SU-DHL-6 (cell line): Measurements from ENCODE around the gene PLPPR2.
"Not testable (repeated sequence)": the region's sequence is repeated elsewhere in the genome, so short reads cannot be mapped to it uniquely, and the experiment has no call there.

Source experiments
- H2AFZ ChIP-seq: fragments of 200-600 bp; sonication (generic); 2 replicates; pipeline ENCODE4 v1.6.1; 2014; ENCODE audit warnings: low read depth, mild to moderate bottlenecking, moderate library complexity, mixed read lengths, antibody characterized with exemption, low read length; ENCODE audit not compliant: severe bottlenecking
- H3F3A ChIP-seq: fragments of 200-600 bp; shearing (Covaris generic); 2 replicates; pipeline ENCODE4 v1.6.0; 2016; ENCODE audit warnings: antibody characterized with exemption, mild to moderate bottlenecking; ENCODE audit not compliant: insufficient read depth
- H3K27ac ChIP-seq: fragments of 200-600 bp; sonication (generic); 2 replicates; pipeline ENCODE4 v1.5.1; 2016; ENCODE audit warnings: low read depth, mild to moderate bottlenecking, low read length, moderate library complexity, mixed read lengths
- H3K27me3 ChIP-seq: fragments of 200-600 bp; sonication (generic), shearing (Covaris generic); 2 replicates; pipeline ENCODE4 v1.6.0; 2014; ENCODE audit warnings: mild to moderate bottlenecking, low read length
- H3K36me3 ChIP-seq: fragments of 200-600 bp; sonication (generic); 2 replicates; pipeline ENCODE4 v1.6.1; 2014; ENCODE audit warnings: mild to moderate bottlenecking, low read length, mixed read lengths
- H3K4me2 ChIP-seq: fragments of 300-600, 200-600 bp; shearing (Covaris generic), sonication (generic); 2 replicates; pipeline ENCODE4 v1.6.0; 2014; ENCODE audit warnings: low read length, low read depth, mild to moderate bottlenecking; ENCODE audit not compliant: poor library complexity, severe bottlenecking
- H3K4me3 ChIP-seq: fragments of 200-600 bp; sonication (generic); 2 replicates; pipeline ENCODE4 v1.5.1; 2014; ENCODE audit warnings: antibody characterized with exemption, low read length, mild to moderate bottlenecking, mixed read lengths; ENCODE audit not compliant: insufficient read depth, poor library complexity, severe bottlenecking
- H3K79me2 ChIP-seq: fragments of 200-600 bp; sonication (generic); 2 replicates; pipeline ENCODE4 v1.6.1; 2014; ENCODE audit warnings: mild to moderate bottlenecking, low read length, moderate library complexity; ENCODE audit not compliant: insufficient read depth
- H3K9ac ChIP-seq: fragments of 200-600 bp; sonication (generic); 2 replicates; pipeline ENCODE4 v1.7.0; 2014; ENCODE audit warnings: mild to moderate bottlenecking, low read length
- H3K9me2 ChIP-seq: fragments of 200-600 bp; sonication (generic); replicated peaks from 2 replicates; pipeline ENCODE4 v1.6.1; 2014; ENCODE audit warnings: low read length; ENCODE audit not compliant: insufficient read depth
- H3K9me3 ChIP-seq: fragments of 200-600 bp; sonication (generic); 2 replicates; pipeline ENCODE4 v1.6.1; 2014; ENCODE audit warnings: low read length, mixed read lengths; ENCODE audit not compliant: insufficient read depth
- H4K20me1 ChIP-seq: fragments of 200-600 bp; sonication (generic); 2 replicates; pipeline ENCODE4 v1.6.1; 2014; ENCODE audit warnings: low read depth, mild to moderate bottlenecking, antibody characterized with exemption, low read length, moderate library complexity, mixed read lengths
- CTCF ChIP-seq: fragments of 200-600 bp; sonication (generic); IDR thresholded peaks from one replicate; pipeline ENCODE4 v1.5.1; 2017; ENCODE audit warnings: antibody characterized with exemption, mild to moderate bottlenecking, low read length, moderate library complexity; ENCODE audit not compliant: insufficient read depth, poor library complexity, severe bottlenecking
- EZH2phosphoT487 ChIP-seq: fragments of 200-600 bp; sonication (generic), shearing (Covaris generic); conservative IDR thresholded peaks from 2 replicates; pipeline ENCODE4 v1.6.1; 2018; ENCODE audit warnings: mild to moderate bottlenecking, antibody characterized with exemption, low read length, moderate library complexity, mixed read lengths

Gene PLPPR2

GRCh38 chr19:11347546-11348039, 7.6 kb upstream of the PLPPR2 start:
- Histone ChIP-seq H3K9me2 (no peaks in the 10 kb centered on the region), H3K9me3 (no peaks in the 10 kb centered on the region; the same call in 1 of the 2 replicates), H3K4me3 (no peak overlapping the region), H3K79me2 (no peaks in the 10 kb centered on the region), H3K27me3 (no peaks in the 10 kb centered on the region), H3K9ac (no peak overlapping the region), H3K36me3 (no peaks in the 10 kb centered on the region), H3F3A (peaks cover 5% of the 10 kb centered on the region; the same call in 1 of the 2 replicates), H4K20me1 (no peaks in the 10 kb centered on the region), H3K27ac (no peak overlapping the region), H2AFZ (no peak overlapping the region), H3K4me2 (no peak overlapping the region)
- TF ChIP-seq CTCF (no peak), EZH2phosphoT487 (no peak)

- no peaks in the 10 kb centered on the region for H3K9me2 ChIP-seq
Measured at GRCh38 chr19:11349171-11349570, 6.1 kb upstream of the PLPPR2 start.

GRCh38 chr19:11354102-11354501, 1.1 kb upstream of the PLPPR2 start:
- not testable (repeated sequence) for H3K9me2 ChIP-seq, H2AFZ ChIP-seq, H3K9ac ChIP-seq, H3K27ac ChIP-seq, H3K79me2 ChIP-seq, H4K20me1 ChIP-seq, H3K36me3 ChIP-seq, H3K27me3 ChIP-seq, H3K4me3 ChIP-seq, H3F3A ChIP-seq, H3K9me3 ChIP-seq, H3K4me2 ChIP-seq

More at GRCh38 chr19:11349171-11349570, 6.1 kb upstream of the PLPPR2 start:
- H4K20me1 ChIP-seq: no peaks in the 10 kb centered on the region
- H3K9me3 ChIP-seq: no peaks in the 10 kb centered on the region; the same call in 1 of the 2 replicates
- TF ChIP-seq CTCF (no peak), EZH2phosphoT487 (no peak)
- H3K27me3 ChIP-seq: no peaks in the 10 kb centered on the region
- H3F3A ChIP-seq: peaks cover 4% of the 10 kb centered on the region; the same call in 1 of the 2 replicates
- no peak overlapping the region for H3K9ac ChIP-seq
- H2AFZ ChIP-seq: no peak overlapping the region
- H3K36me3 ChIP-seq: no peaks in the 10 kb centered on the region
- H3K27ac ChIP-seq: no peak overlapping the region
- no peak overlapping the region for H3K4me2 ChIP-seq
- no peak overlapping the region for H3K4me3 ChIP-seq
- H3K79me2 ChIP-seq: no peaks in the 10 kb centered on the region

- H2AFZ ChIP-seq: no peak overlapping the region
- TF ChIP-seq CTCF (no peak), EZH2phosphoT487 (no peak)
- H3F3A ChIP-seq: no peaks in the 10 kb centered on the region
- H4K20me1 ChIP-seq: no peaks in the 10 kb centered on the region; the same call in 1 of the 2 replicates
- no peak overlapping the region for H3K4me3 ChIP-seq
- no peaks in the 10 kb centered on the region for H3K27me3 ChIP-seq
- H3K9ac ChIP-seq: no peak overlapping the region
- no peaks in the 10 kb centered on the region for H3K9me3 ChIP-seq
- H3K4me2 ChIP-seq: no peak overlapping the region
- no peak overlapping the region for H3K27ac ChIP-seq
- no peaks in the 10 kb centered on the region for H3K9me2 ChIP-seq
- no peaks in the 10 kb centered on the region for H3K36me3 ChIP-seq
- H3K79me2 ChIP-seq: no peaks in the 10 kb centered on the region
Measured at GRCh38 chr19:11356074-11356397, 804 bp downstream of the PLPPR2 start.
